ENCODE results near the gene CD4. TPM values are rescaled to one million over a fixed set of nuclear protein-coding genes. Genes with fewer than 3 reads are reported as not detected.
A peak's percentile ranks its signal among the peaks of the same experiment; 100 is the strongest.

CD4 gene
- total RNA-seq, 1 donor from 2014 or later, result 0.70 TPM

- DNase-seq (ENCODE audit: low spot score), result peak; percentile 99
- H3K4me1 Mint-ChIP-seq (ENCODE audit: low read depth), result peaks cover 26% of the 10 kb centered on the region
- TF ChIP-seq CTCF (IDR thresholded peaks at IDR 0.05), result no peak
- H3K9me3 Mint-ChIP-seq (ENCODE audit: low read depth), result no peaks in the 10 kb centered on the region
- H3K27ac Mint-ChIP-seq (ENCODE audit: unreplicated experiment), result peak within 1 kb of the TSS; percentile 98
- H3K36me3 Mint-ChIP-seq (ENCODE audit: low read depth), result peaks cover 20% of the 10 kb centered on the region
- H3K4me3 Mint-ChIP-seq (ENCODE audit: unreplicated experiment), result peak within 1 kb of the TSS; percentile 97
- H3K27me3 Mint-ChIP-seq (ENCODE audit: low read depth), result no peaks in the 10 kb centered on the region
These were observed 36.2 kb upstream of the CD4 start, which contains the start of gene MLF2 for GRCh38 chr12:6752921-6753771. Gene MLF2, minus strand, starts transcription at chr12:6753141. Its CDS starts 807 bp downstream, at chr12:6752334.

GRCh38 chr12:6753772-6754356 lies 35.5 kb upstream of the CD4 start:
- Mint-ChIP-seq H3K9me3 (ENCODE audit: low read depth) (no peaks in the 10 kb centered on the region), H3K4me3 (ENCODE audit: unreplicated experiment) (peak overlapping the region; percentile 97), H3K4me1 (ENCODE audit: low read depth) (peaks cover 26% of the 10 kb centered on the region), H3K36me3 (ENCODE audit: low read depth) (peaks cover 16% of the 10 kb centered on the region), H3K27ac (ENCODE audit: unreplicated experiment) (peak overlapping the region; percentile 74), H3K27me3 (ENCODE audit: low read depth) (no peaks in the 10 kb centered on the region)
- no peak for DNase-seq (ENCODE audit: low spot score)
- TF ChIP-seq CTCF (IDR thresholded peaks at IDR 0.05), result peak; percentile 98

- TF ChIP-seq CTCF (IDR thresholded peaks at IDR 0.05), result no peak
- H3K4me3 Mint-ChIP-seq (ENCODE audit: unreplicated experiment), result no peak overlapping the region
- H3K36me3 Mint-ChIP-seq (ENCODE audit: low read depth), result peaks cover 11% of the 10 kb centered on the region
- peaks cover 26% of the 10 kb centered on the region for H3K4me1 Mint-ChIP-seq (ENCODE audit: low read depth)
- peak overlapping the region; percentile 61 for H3K27ac Mint-ChIP-seq (ENCODE audit: unreplicated experiment)
- no peaks in the 10 kb centered on the region for H3K9me3 Mint-ChIP-seq (ENCODE audit: low read depth)
- no peak for DNase-seq (ENCODE audit: low spot score)
- no peaks in the 10 kb centered on the region for H3K27me3 Mint-ChIP-seq (ENCODE audit: low read depth)
These were observed 34.9 kb upstream of the CD4 start for GRCh38 chr12:6754411-6754810.

GRCh38 chr12:6757028-6757690 lies 32.2 kb upstream of the CD4 start:
- no peak for TF ChIP-seq CTCF (IDR thresholded peaks at IDR 0.05)
- no peak overlapping the region for H3K27ac Mint-ChIP-seq (ENCODE audit: unreplicated experiment)
- DNase-seq (ENCODE audit: low spot score), result no peak
- H3K4me3 Mint-ChIP-seq (ENCODE audit: unreplicated experiment), result no peak overlapping the region
- H3K27me3 Mint-ChIP-seq (ENCODE audit: low read depth), result no peaks in the 10 kb centered on the region
- no peaks in the 10 kb centered on the region for H3K9me3 Mint-ChIP-seq (ENCODE audit: low read depth)
- peaks cover 17% of the 10 kb centered on the region for H3K4me1 Mint-ChIP-seq (ENCODE audit: low read depth)
- H3K36me3 Mint-ChIP-seq (ENCODE audit: low read depth), result peaks cover 2% of the 10 kb centered on the region

GRCh38 chr12:6758506-6759095 lies 30.7 kb upstream of the CD4 start:
- Mint-ChIP-seq H3K9me3 (ENCODE audit: low read depth) (no peaks in the 10 kb centered on the region), H3K4me1 (ENCODE audit: low read depth) (peaks cover 23% of the 10 kb centered on the region), H3K4me3 (ENCODE audit: unreplicated experiment) (no peak overlapping the region), H3K27me3 (ENCODE audit: low read depth) (no peaks in the 10 kb centered on the region), H3K36me3 (ENCODE audit: low read depth) (no peaks in the 10 kb centered on the region), H3K27ac (ENCODE audit: unreplicated experiment) (no peak overlapping the region)
- DNase-seq (ENCODE audit: low spot score), result no peak
- TF ChIP-seq CTCF (IDR thresholded peaks at IDR 0.05), result no peak
